ENCODE results near the gene ANKRD11.

The ANKRD11 gene

GRCh38 chr16:89460556-89460955 is 29.8 kb downstream of the ANKRD11 start:
- Histone ChIP-seq H3K4me2 (no peak overlapping the region), H3K36me3 (ENCODE audit: insufficient read depth) (no peaks in the 10 kb centered on the region), H3K4me3 (IDR thresholded peaks at IDR 0.05; ENCODE audit: insufficient read depth, low read depth, low read length) (no peak overlapping the region), H3K4me1 (ENCODE audit: low read depth, poor library complexity, severe bottlenecking) (peaks cover 37% of the 10 kb centered on the region), H3K79me2 (ENCODE audit: insufficient read depth, low read depth) (peaks cover 87% of the 10 kb centered on the region), H3K27ac (no peak overlapping the region), H2AFZ (ENCODE audit: low read depth) (no peak overlapping the region), H3K9ac (no peak overlapping the region), H3K27me3 (ENCODE audit: insufficient read depth, low read depth) (no peaks in the 10 kb centered on the region), H4K20me1 (ENCODE audit: insufficient read depth) (peaks cover 46% of the 10 kb centered on the region)
- no peak for TF ChIP-seq CTCF (conservative IDR thresholded peaks at IDR 0.05; ENCODE audit: low read depth, low read length)

- peaks cover 30% of the 10 kb centered on the region; the same call in 1 of the 2 replicates for H4K20me1 ChIP-seq (ENCODE audit: insufficient read depth)
- H3K4me1 ChIP-seq (ENCODE audit: low read depth, poor library complexity, severe bottlenecking), result peaks cover 41% of the 10 kb centered on the region
- TF ChIP-seq CTCF (conservative IDR thresholded peaks at IDR 0.05; ENCODE audit: low read depth, low read length), result no peak
- H3K4me3 ChIP-seq (IDR thresholded peaks at IDR 0.05; ENCODE audit: insufficient read depth, low read depth, low read length), result no peak overlapping the region
- peaks cover 85% of the 10 kb centered on the region for H3K79me2 ChIP-seq (ENCODE audit: insufficient read depth, low read depth)
- H3K27ac ChIP-seq, result 0 out of 2 replicates have a peak overlapping the region, but pooled peaks have one; percentile 8
- no peak overlapping the region for H3K4me2 ChIP-seq
- no peaks in the 10 kb centered on the region for H3K36me3 ChIP-seq (ENCODE audit: insufficient read depth)
- H3K27me3 ChIP-seq (ENCODE audit: insufficient read depth, low read depth), result no peaks in the 10 kb centered on the region
- no peak overlapping the region for H3K9ac ChIP-seq
- no peak overlapping the region for H2AFZ ChIP-seq (ENCODE audit: low read depth)
These were observed 31.4 kb downstream of the ANKRD11 start for GRCh38 chr16:89458967-89459366.

- Histone ChIP-seq H3K79me2 (ENCODE audit: insufficient read depth, low read depth) (peaks cover 85% of the 10 kb centered on the region), H4K20me1 (ENCODE audit: insufficient read depth) (peaks cover 26% of the 10 kb centered on the region; the same call in 1 of the 2 replicates), H3K27ac (0 out of 2 replicates have a peak overlapping the region, but pooled peaks have one; percentile 8), H3K27me3 (ENCODE audit: insufficient read depth, low read depth) (no peaks in the 10 kb centered on the region), H3K9ac (no peak overlapping the region), H3K36me3 (ENCODE audit: insufficient read depth) (no peaks in the 10 kb centered on the region), H2AFZ (ENCODE audit: low read depth) (no peak overlapping the region), H3K4me1 (ENCODE audit: low read depth, poor library complexity, severe bottlenecking) (peaks cover 45% of the 10 kb centered on the region), H3K4me3 (IDR thresholded peaks at IDR 0.05; ENCODE audit: insufficient read depth, low read depth, low read length) (no peak overlapping the region), H3K4me2 (no peak overlapping the region)
- no peak for TF ChIP-seq CTCF (conservative IDR thresholded peaks at IDR 0.05; ENCODE audit: low read depth, low read length)
These were observed 31.8 kb downstream of the ANKRD11 start for GRCh38 chr16:89458551-89458950.

- no peak overlapping the region for H3K4me2 ChIP-seq
- H4K20me1 ChIP-seq (ENCODE audit: insufficient read depth), result peaks cover 23% of the 10 kb centered on the region; the same call in 1 of the 2 replicates
- H3K36me3 ChIP-seq (ENCODE audit: insufficient read depth), result no peaks in the 10 kb centered on the region
These were observed 33.9 kb downstream of the ANKRD11 start for GRCh38 chr16:89456419-89456959.

More at GRCh38 chr16:89456419-89456959, 33.9 kb downstream of the ANKRD11 start:
- Histone ChIP-seq H3K4me1 (ENCODE audit: low read depth, poor library complexity, severe bottlenecking) (peaks cover 63% of the 10 kb centered on the region), H3K27me3 (ENCODE audit: insufficient read depth, low read depth) (no peaks in the 10 kb centered on the region), H2AFZ (ENCODE audit: low read depth) (no peak overlapping the region), H3K79me2 (ENCODE audit: insufficient read depth, low read depth) (peaks cover 98% of the 10 kb centered on the region), H3K4me3 (IDR thresholded peaks at IDR 0.05; ENCODE audit: insufficient read depth, low read depth, low read length) (no peak overlapping the region), H3K9ac (no peak overlapping the region), H3K27ac (peak overlapping the region; percentile 81; the same call in 1 of the 2 replicates)
- no peak for TF ChIP-seq CTCF (conservative IDR thresholded peaks at IDR 0.05; ENCODE audit: low read depth, low read length)

Data from KMS-11 (cell line).